Duodenal mucosa (tissue), 2 donors: ENCODE data around the gene EIF4A3.

ENCODE experiments used
- H3K27ac ChIP-seq: one replicate; pipeline ENCODE4 v1.7.0; 2013; ENCODE audit warnings: low read depth, low read length
- H3K27me3 ChIP-seq, 2 donors: one replicate each; pipeline ENCODE4 v1.7.0; 2013; ENCODE audit warnings: low read length in 2 of 2, control low read depth in 1 of 2; ENCODE audit not compliant: insufficient read depth in 2 of 2, control insufficient read depth in 1 of 2
- H3K36me3 ChIP-seq, 2 donors: one replicate each; pipeline ENCODE4 v1.7.0; 2013; ENCODE audit warnings: low read length in 2 of 2, control low read depth in 1 of 2; ENCODE audit not compliant: insufficient read depth in 2 of 2, control insufficient read depth in 1 of 2
- H3K4me1 ChIP-seq, 2 donors: one replicate each; pipeline ENCODE4 v1.7.0; 2013; ENCODE audit warnings: low read length in 2 of 2, control low read depth in 1 of 2; ENCODE audit not compliant: insufficient read depth in 2 of 2, control insufficient read depth in 1 of 2
- H3K4me3 ChIP-seq, 2 donors: one replicate each; pipeline ENCODE4 v1.7.0; 2013; ENCODE audit warnings: low read length in 2 of 2, low read depth in 1 of 2
- H3K9ac ChIP-seq, 2 donors: one replicate each; pipeline ENCODE4 v1.7.0; 2013; ENCODE audit warnings: low read length in 2 of 2, low read depth in 1 of 2
- H3K9me3 ChIP-seq, 2 donors: one replicate each; pipeline ENCODE4 v1.7.0; 2013; ENCODE audit warnings: low read length in 2 of 2, control low read depth in 1 of 2; ENCODE audit not compliant: control insufficient read depth in 1 of 2

Gene EIF4A3

GRCh38 chr17:80116276-80116920 lies 30.5 kb downstream of the EIF4A3 start:
- Histone ChIP-seq H3K4me3 (no peak overlapping the region), H3K27ac (no peak overlapping the region), H3K4me1 (no peaks in the 10 kb centered on the region), H3K9me3 (no peaks in the 10 kb centered on the region), H3K36me3 (peaks cover 0 to 4% of the 10 kb centered on the region in 2 donors), H3K27me3 (no peaks in the 10 kb centered on the region), H3K9ac (no peak overlapping the region)

- peaks cover 0 to 4% of the 10 kb centered on the region in 2 donors for H3K36me3 ChIP-seq
- no peak overlapping the region for H3K27ac ChIP-seq
- no peaks in the 10 kb centered on the region for H3K27me3 ChIP-seq
- H3K4me3 ChIP-seq, result no peak overlapping the region
- no peaks in the 10 kb centered on the region for H3K4me1 ChIP-seq
- H3K9ac ChIP-seq, result no peak overlapping the region
- H3K9me3 ChIP-seq, result no peaks in the 10 kb centered on the region
These were observed 31.8 kb downstream of the EIF4A3 start for GRCh38 chr17:80115159-80115558.

GRCh38 chr17:80114758-80115157 lies 32.2 kb downstream of the EIF4A3 start:
- Histone ChIP-seq H3K9ac (no peak overlapping the region), H3K27me3 (no peaks in the 10 kb centered on the region), H3K9me3 (no peaks in the 10 kb centered on the region), H3K4me3 (no peak overlapping the region), H3K27ac (no peak overlapping the region), H3K4me1 (no peaks in the 10 kb centered on the region), H3K36me3 (peaks cover 0 to 4% of the 10 kb centered on the region in 2 donors)

- Histone ChIP-seq H3K4me1 (no peaks in the 10 kb centered on the region), H3K27ac (no peak overlapping the region), H3K36me3 (peaks cover 0 to 4% of the 10 kb centered on the region in 2 donors), H3K9ac (no peak overlapping the region), H3K9me3 (no peaks in the 10 kb centered on the region), H3K27me3 (no peaks in the 10 kb centered on the region), H3K4me3 (no peak overlapping the region)
These were observed 33.9 kb downstream of the EIF4A3 start for GRCh38 chr17:80113033-80113484.

GRCh38 chr17:80112471-80113032 lies 34.4 kb downstream of the EIF4A3 start:
- peaks cover 0 to 4% of the 10 kb centered on the region in 2 donors for H3K36me3 ChIP-seq
- H3K27ac ChIP-seq, result no peak overlapping the region
- H3K27me3 ChIP-seq, result no peaks in the 10 kb centered on the region
- H3K9ac ChIP-seq, result no peak overlapping the region
- no peaks in the 10 kb centered on the region for H3K4me1 ChIP-seq
- no peaks in the 10 kb centered on the region for H3K9me3 ChIP-seq
- H3K4me3 ChIP-seq, result no peak overlapping the region

GRCh38 chr17:80111702-80112470 lies 35.0 kb downstream of the EIF4A3 start:
- no peaks in the 10 kb centered on the region for H3K9me3 ChIP-seq
- no peak overlapping the region for H3K9ac ChIP-seq
- no peak overlapping the region for H3K27ac ChIP-seq
- H3K36me3 ChIP-seq, result peaks cover 0 to 4% of the 10 kb centered on the region in 2 donors
- no peaks in the 10 kb centered on the region for H3K4me1 ChIP-seq
- H3K27me3 ChIP-seq, result no peaks in the 10 kb centered on the region
- no peak overlapping the region for H3K4me3 ChIP-seq

- Histone ChIP-seq H3K36me3 (peaks cover 0 to 4% of the 10 kb centered on the region in 2 donors), H3K9ac (no peak overlapping the region), H3K27ac (no peak overlapping the region), H3K27me3 (no peaks in the 10 kb centered on the region), H3K9me3 (no peaks in the 10 kb centered on the region), H3K4me1 (no peaks in the 10 kb centered on the region), H3K4me3 (no peak overlapping the region)
These were observed 35.8 kb downstream of the EIF4A3 start for GRCh38 chr17:80110927-80111701.

- H3K4me3 ChIP-seq, result no peak overlapping the region
- H3K27ac ChIP-seq, result no peak overlapping the region
- H3K27me3 ChIP-seq, result no peaks in the 10 kb centered on the region
- H3K4me1 ChIP-seq, result no peaks in the 10 kb centered on the region
- H3K9me3 ChIP-seq, result no peaks in the 10 kb centered on the region
- no peak overlapping the region for H3K9ac ChIP-seq
- no peaks in the 10 kb centered on the region for H3K36me3 ChIP-seq
These were observed 36.5 kb downstream of the EIF4A3 start for GRCh38 chr17:80110447-80110812.

- no peaks in the 10 kb centered on the region for H3K9me3 ChIP-seq
- no peak overlapping the region for H3K4me3 ChIP-seq
- no peak overlapping the region for H3K27ac ChIP-seq
- H3K4me1 ChIP-seq, result no peaks in the 10 kb centered on the region
- H3K27me3 ChIP-seq, result no peaks in the 10 kb centered on the region
- H3K36me3 ChIP-seq, result no peaks in the 10 kb centered on the region
- no peak overlapping the region for H3K9ac ChIP-seq
These were observed 37.0 kb downstream of the EIF4A3 start for GRCh38 chr17:80109713-80110446.
